Thymus (tissue), 11 donors: ENCODE data around the gene ZBTB25. TPM values are rescaled to one million over a fixed set of nuclear protein-coding genes. Genes with fewer than 3 reads are reported as not detected.

Experiments used
- DNase-seq, 9 donors: peaks; one replicate each; pipeline ENCODE4 v3.0.0-alpha.2; 2013; ENCODE audit warnings: low spot score in 9 of 9, low read depth in 6 of 9, missing footprints in 1 of 9
- H3K27ac ChIP-seq, 2 donors: one replicate each; pipeline ENCODE4 v1.5.1; 2013; ENCODE audit warnings: control low read depth in 1 of 2, low read depth in 1 of 2, low read length in 1 of 2, mild to moderate bottlenecking in 1 of 2, moderate library complexity in 1 of 2
- H3K27me3 ChIP-seq, 2 donors: one replicate each; pipeline ENCODE4 v1.5.1; 2013; ENCODE audit warnings: low read length in 1 of 2; ENCODE audit not compliant: control insufficient read depth in 2 of 2, insufficient read depth in 1 of 2
- H3K36me3 ChIP-seq, 2 donors: one replicate each; pipeline ENCODE4 v1.5.1; 2013; ENCODE audit warnings: low read length in 1 of 2, mild to moderate bottlenecking in 1 of 2, moderate library complexity in 1 of 2; ENCODE audit not compliant: control insufficient read depth in 2 of 2, insufficient read depth in 2 of 2
- H3K4me1 ChIP-seq, 2 donors: one replicate each; pipeline ENCODE4 v1.5.1; 2013; ENCODE audit warnings: low read length in 2 of 2; ENCODE audit not compliant: control insufficient read depth in 2 of 2, insufficient read depth in 2 of 2
- H3K4me3 ChIP-seq, 2 donors: one replicate each; pipeline ENCODE4 v1.5.1; 2013; ENCODE audit warnings: low read length in 2 of 2, control low read depth in 1 of 2, mild to moderate bottlenecking in 1 of 2
- H3K9me3 ChIP-seq, 2 donors: one replicate each; pipeline ENCODE4 v1.5.1; 2013; ENCODE audit warnings: low read length in 1 of 2, mild to moderate bottlenecking in 1 of 2; ENCODE audit not compliant: control insufficient read depth in 2 of 2, insufficient read depth in 1 of 2
- WGBS: extraction: QIAGEN DNeasy Blood & Tissue Kit; methylation state at CpG from one replicate; pipeline ENCODE4 v1.1.7; 2013; 5-methylcytosine and 5-hydroxymethylcytosine counted together
- polyA plus RNA-seq: library from polyadenylated mRNA; stranded (reverse); fragments of 200-250 nt; gene quantifications from one replicate; pipeline ENCODE4 v1.2.3, GENCODE V29; 2013
- total RNA-seq: library from RNA; stranded (reverse); fragments of 120-200 nt; gene quantifications from one replicate; pipeline ENCODE4 v1.2.4, GENCODE V29; 2013
- donor health status: healthy.

ZBTB25 gene
- total and polyA plus RNA-seq, 2 donors = 10.6 to 15.0 TPM

- H3K36me3 ChIP-seq = no peaks in the 10 kb centered on the region
- H3K9me3 ChIP-seq = peaks cover 15 to 20% of the 10 kb centered on the region in 2 donors
- peak in 2 of 9 donors; percentile 10 to 31 for DNase-seq
- WGBS = 12% methylated on average over 61 of the region's 61 CpGs
- no peak overlapping the region for H3K27ac ChIP-seq
- H3K27me3 ChIP-seq = peaks cover 38 to 69% of the 10 kb centered on the region in 2 donors
- peak overlapping the region; percentile 3 to 27 for H3K4me3 ChIP-seq
- H3K4me1 ChIP-seq = peaks cover 13 to 33% of the 10 kb centered on the region in 2 donors
Measured at GRCh38 chr14:64541972-64542835, 38.6 kb upstream of the ZBTB25 start.

GRCh38 chr14:64541261-64541971 is 37.8 kb upstream of the ZBTB25 start:
- WGBS = 29% methylated on average over 73 of the region's 73 CpGs
- peak in 3 of 9 donors; percentile 22 to 39 (median 33) for DNase-seq
- H3K27me3 ChIP-seq = peaks cover 37 to 68% of the 10 kb centered on the region in 2 donors
- no peaks in the 10 kb centered on the region for H3K36me3 ChIP-seq
- H3K4me1 ChIP-seq = peaks cover 13 to 33% of the 10 kb centered on the region in 2 donors
- peaks cover 15 to 20% of the 10 kb centered on the region in 2 donors for H3K9me3 ChIP-seq
- H3K27ac ChIP-seq = no peak overlapping the region
- peak overlapping the region; percentile 7 to 81 for H3K4me3 ChIP-seq

GRCh38 chr14:64540208-64541202 is 36.9 kb upstream of the ZBTB25 start, which contains the start of gene HSPA2:
TSS of gene HSPA2 (plus strand) at chr14:64540741. CDS start at chr14:64540850, 109 bp downstream.
- Histone ChIP-seq H3K36me3 (no peaks in the 10 kb centered on the region), H3K4me1 (peaks cover 13 to 33% of the 10 kb centered on the region in 2 donors), H3K27ac (peak within 1 kb of the TSS; percentile 27 to 77), H3K9me3 (peaks cover 15 to 20% of the 10 kb centered on the region in 2 donors), H3K27me3 (peaks cover 35 to 65% of the 10 kb centered on the region in 2 donors), H3K4me3 (peak within 1 kb of the TSS; percentile 79 to 81)
- peak; percentile 89 to 97 (median 94) for DNase-seq
- whole genome bisulfite sequencing = 9% methylated on average over 79 of the region's 79 CpGs

GRCh38 chr14:64536488-64537245 is 33.0 kb upstream of the ZBTB25 start:
- H3K27ac ChIP-seq = no peak overlapping the region
- no peaks in the 10 kb centered on the region for H3K36me3 ChIP-seq
- peaks cover 12 to 14% of the 10 kb centered on the region in 2 donors for H3K9me3 ChIP-seq
- peaks cover 13 to 23% of the 10 kb centered on the region in 2 donors for H3K4me1 ChIP-seq
- 98% methylated on average over 4 of the region's 4 CpGs for WGBS
- no peak overlapping the region for H3K4me3 ChIP-seq
- H3K27me3 ChIP-seq = peaks cover 14 to 35% of the 10 kb centered on the region in 2 donors
- DNase-seq = no peak

- Histone ChIP-seq H3K4me3 (no peak overlapping the region), H3K4me1 (no peaks in the 10 kb centered on the region), H3K36me3 (peaks cover 3 to 11% of the 10 kb centered on the region in 2 donors), H3K27ac (no peak overlapping the region), H3K9me3 (no peaks in the 10 kb centered on the region), H3K27me3 (no peaks in the 10 kb centered on the region)
- 97% methylated on average over 2 of the region's 2 CpGs for WGBS
- no peak for DNase-seq
Measured at GRCh38 chr14:64531567-64531966, 27.9 kb upstream of the ZBTB25 start.

GRCh38 chr14:64525354-64525753 is 21.7 kb upstream of the ZBTB25 start:
- H3K9me3 ChIP-seq = no peaks in the 10 kb centered on the region
- H3K36me3 ChIP-seq = peaks cover 14 to 41% of the 10 kb centered on the region in 2 donors
- H3K27me3 ChIP-seq = no peaks in the 10 kb centered on the region
- H3K27ac ChIP-seq = no peak overlapping the region
- no peak overlapping the region for H3K4me3 ChIP-seq
- 97% methylated on average over 2 of the region's 2 CpGs for WGBS
- no peaks in the 10 kb centered on the region for H3K4me1 ChIP-seq
- DNase-seq = no peak

GRCh38 chr14:64522591-64523355 is 19.1 kb upstream of the ZBTB25 start:
- no peak overlapping the region for H3K27ac ChIP-seq
- no peaks in the 10 kb centered on the region for H3K9me3 ChIP-seq
- H3K27me3 ChIP-seq = no peaks in the 10 kb centered on the region
- 96% methylated on average over 9 of the region's 9 CpGs for WGBS
- no peak for DNase-seq
- H3K36me3 ChIP-seq = peaks cover 10 to 35% of the 10 kb centered on the region in 2 donors
- no peaks in the 10 kb centered on the region for H3K4me1 ChIP-seq
- H3K4me3 ChIP-seq = no peak overlapping the region
